HG03575 (cell line): ENCODE measurements around the gene SLC39A1.

Experiments used
- ATAC-seq: cut with Tn5 transposase; IDR thresholded peaks from one replicate; pipeline ENCODE4 v1.9.1; 2021; ENCODE audit not compliant: unreplicated experiment, insufficient number of reproducible peaks, low FRiP score; ENCODE audit errors: extremely low read depth

Gene SLC39A1

GRCh38 chr1:153936011-153936802 lies 27.1 kb downstream of the SLC39A1 start:
- no peak for ATAC-seq

GRCh38 chr1:153934746-153935145 lies 28.6 kb downstream of the SLC39A1 start:
- no peak for ATAC-seq

GRCh38 chr1:153933955-153934354 lies 29.4 kb downstream of the SLC39A1 start:
- ATAC-seq: no peak

GRCh38 chr1:153933430-153933829 lies 29.9 kb downstream of the SLC39A1 start:
- no peak for ATAC-seq

GRCh38 chr1:153932156-153933131 lies 30.9 kb downstream of the SLC39A1 start:
- no peak for ATAC-seq

GRCh38 chr1:153929981-153930948 lies 33.1 kb downstream of the SLC39A1 start:
- ATAC-seq: no peak

GRCh38 chr1:153929426-153929825 lies 33.9 kb downstream of the SLC39A1 start:
- no peak for ATAC-seq

GRCh38 chr1:153928791-153929341 lies 34.5 kb downstream of the SLC39A1 start:
- ATAC-seq: no peak

- no peak for ATAC-seq
Measured at GRCh38 chr1:153928245-153928644, 35.1 kb downstream of the SLC39A1 start.

- ATAC-seq: no peak
Measured at GRCh38 chr1:153926405-153926804, 36.9 kb downstream of the SLC39A1 start.

- ATAC-seq: peak; percentile 44
Measured at GRCh38 chr1:153922972-153923925, 40.1 kb downstream of the SLC39A1 start, which contains the start of gene GATAD2B. Gene GATAD2B, minus strand, starts transcription at chr1:153922972. Its CDS starts 94,625 bp downstream, at chr1:153828347.

GRCh38 chr1:153922076-153922971 lies 41.0 kb downstream of the SLC39A1 start:
- no peak for ATAC-seq

- ATAC-seq: no peak
Measured at GRCh38 chr1:153921803-153922075, 41.6 kb downstream of the SLC39A1 start.

GRCh38 chr1:153921080-153921802 lies 42.1 kb downstream of the SLC39A1 start:
- no peak for ATAC-seq

GRCh38 chr1:153919876-153920852 lies 43.2 kb downstream of the SLC39A1 start:
- ATAC-seq: no peak
